Kidney epithelial cell (primary cell): ENCODE measurements around the gene SLC34A1. TPM values are rescaled to one million over a fixed set of nuclear protein-coding genes. Genes with fewer than 3 reads are reported as not detected.

Experiments used
- DNase-seq: peaks from one replicate; pipeline ENCODE4 v3.0.0-alpha.2; 2010; ENCODE audit warnings: low read depth
- H3K27me3 ChIP-seq: 2 replicates; pipeline ENCODE4 v1.6.0; 2011; ENCODE audit warnings: low read length; ENCODE audit not compliant: control insufficient read depth, insufficient read depth
- H3K36me3 ChIP-seq: 2 replicates; pipeline ENCODE4 v1.5.1; 2011; ENCODE audit warnings: low read length; ENCODE audit not compliant: control insufficient read depth, insufficient read depth
- H3K4me3 ChIP-seq: 2 replicates; pipeline ENCODE4 v1.5.1; 2011; ENCODE audit warnings: low read depth, mild to moderate bottlenecking, control low read depth, low read length
- total RNA-seq: library from RNA; depleted of rRNA; stranded (reverse); fragments of >200 nt; gene quantifications from 2 replicates; pipeline ENCODE4 v1.2.3, GENCODE V29; 2015
- TF ChIP-seq, protein P1 (sequence below): IDR thresholded peaks from 2 replicates; pipeline ENCODE4 v1.5.1; 2011; ENCODE audit warnings: mild to moderate bottlenecking, moderate library complexity, low read length, control low read depth, inconsistent platforms; ENCODE audit not compliant: insufficient read depth, poor library complexity, severe bottlenecking

The SLC34A1 gene
- total RNA-seq, 1 donor from 2014 or later: not detected

DNA sequence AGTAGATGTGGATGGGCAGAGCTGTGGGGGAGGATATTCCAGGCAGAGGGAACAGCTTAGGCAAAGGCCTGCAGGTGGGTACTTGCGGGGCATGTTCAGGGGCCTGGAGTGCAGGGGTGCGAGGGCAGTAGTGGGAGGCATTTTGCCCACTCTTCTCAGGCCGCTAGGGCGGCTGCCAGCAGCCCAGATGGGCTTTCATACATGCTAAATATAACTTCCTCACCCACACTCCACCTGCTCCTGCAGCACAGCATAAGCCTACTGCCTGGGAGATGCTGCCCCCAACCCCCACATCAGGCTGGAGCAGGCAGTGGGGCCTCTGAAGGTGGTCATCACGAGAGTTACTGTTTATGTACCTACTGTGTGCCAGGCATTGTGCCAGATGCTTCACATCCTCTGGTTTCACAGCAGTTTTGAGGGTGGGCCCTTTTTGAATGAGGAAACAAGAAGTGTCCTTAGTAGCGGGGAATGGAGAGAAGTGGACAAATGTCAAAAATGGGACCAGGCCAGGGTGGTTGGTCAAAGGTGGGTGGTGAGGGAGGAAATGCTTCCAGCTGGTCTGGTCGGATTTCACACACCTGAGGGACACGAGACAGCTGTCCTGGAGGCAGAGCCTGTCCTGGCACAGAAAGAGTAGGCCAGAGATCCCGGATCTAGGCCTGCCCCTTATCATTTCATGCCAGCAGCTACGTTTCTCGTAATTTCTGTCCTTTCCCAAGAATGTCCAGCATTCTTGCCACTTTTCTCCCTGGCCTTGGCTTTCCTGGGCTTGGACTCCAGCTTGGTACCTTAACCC lies 14.4 kb upstream of the SLC34A1 start:
- no peak for DNase-seq
- TF ChIP-seq, protein P1, sequence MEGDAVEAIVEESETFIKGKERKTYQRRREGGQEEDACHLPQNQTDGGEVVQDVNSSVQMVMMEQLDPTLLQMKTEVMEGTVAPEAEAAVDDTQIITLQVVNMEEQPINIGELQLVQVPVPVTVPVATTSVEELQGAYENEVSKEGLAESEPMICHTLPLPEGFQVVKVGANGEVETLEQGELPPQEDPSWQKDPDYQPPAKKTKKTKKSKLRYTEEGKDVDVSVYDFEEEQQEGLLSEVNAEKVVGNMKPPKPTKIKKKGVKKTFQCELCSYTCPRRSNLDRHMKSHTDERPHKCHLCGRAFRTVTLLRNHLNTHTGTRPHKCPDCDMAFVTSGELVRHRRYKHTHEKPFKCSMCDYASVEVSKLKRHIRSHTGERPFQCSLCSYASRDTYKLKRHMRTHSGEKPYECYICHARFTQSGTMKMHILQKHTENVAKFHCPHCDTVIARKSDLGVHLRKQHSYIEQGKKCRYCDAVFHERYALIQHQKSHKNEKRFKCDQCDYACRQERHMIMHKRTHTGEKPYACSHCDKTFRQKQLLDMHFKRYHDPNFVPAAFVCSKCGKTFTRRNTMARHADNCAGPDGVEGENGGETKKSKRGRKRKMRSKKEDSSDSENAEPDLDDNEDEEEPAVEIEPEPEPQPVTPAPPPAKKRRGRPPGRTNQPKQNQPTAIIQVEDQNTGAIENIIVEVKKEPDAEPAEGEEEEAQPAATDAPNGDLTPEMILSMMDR: no peak
- Histone ChIP-seq H3K4me3 (no peak overlapping the region), H3K36me3 (no peaks in the 10 kb centered on the region), H3K27me3 (no peaks in the 10 kb centered on the region)

- Histone ChIP-seq H3K27me3 (no peaks in the 10 kb centered on the region), H3K36me3 (no peaks in the 10 kb centered on the region), H3K4me3 (peak overlapping the region; percentile 37)
- peak; percentile 65 for DNase-seq
- TF ChIP-seq, protein P1: peak; percentile 77
Measured at GRCh38 chr5:177370488-177371119, 13.6 kb upstream of the SLC34A1 start.

- TF ChIP-seq, protein P1: no peak
- no peaks in the 10 kb centered on the region for H3K36me3 ChIP-seq
- H3K27me3 ChIP-seq: no peaks in the 10 kb centered on the region
- DNase-seq: no peak
- peak overlapping the region; percentile 37 for H3K4me3 ChIP-seq
Measured at GRCh38 chr5:177371120-177372033, 12.9 kb upstream of the SLC34A1 start.

DNA sequence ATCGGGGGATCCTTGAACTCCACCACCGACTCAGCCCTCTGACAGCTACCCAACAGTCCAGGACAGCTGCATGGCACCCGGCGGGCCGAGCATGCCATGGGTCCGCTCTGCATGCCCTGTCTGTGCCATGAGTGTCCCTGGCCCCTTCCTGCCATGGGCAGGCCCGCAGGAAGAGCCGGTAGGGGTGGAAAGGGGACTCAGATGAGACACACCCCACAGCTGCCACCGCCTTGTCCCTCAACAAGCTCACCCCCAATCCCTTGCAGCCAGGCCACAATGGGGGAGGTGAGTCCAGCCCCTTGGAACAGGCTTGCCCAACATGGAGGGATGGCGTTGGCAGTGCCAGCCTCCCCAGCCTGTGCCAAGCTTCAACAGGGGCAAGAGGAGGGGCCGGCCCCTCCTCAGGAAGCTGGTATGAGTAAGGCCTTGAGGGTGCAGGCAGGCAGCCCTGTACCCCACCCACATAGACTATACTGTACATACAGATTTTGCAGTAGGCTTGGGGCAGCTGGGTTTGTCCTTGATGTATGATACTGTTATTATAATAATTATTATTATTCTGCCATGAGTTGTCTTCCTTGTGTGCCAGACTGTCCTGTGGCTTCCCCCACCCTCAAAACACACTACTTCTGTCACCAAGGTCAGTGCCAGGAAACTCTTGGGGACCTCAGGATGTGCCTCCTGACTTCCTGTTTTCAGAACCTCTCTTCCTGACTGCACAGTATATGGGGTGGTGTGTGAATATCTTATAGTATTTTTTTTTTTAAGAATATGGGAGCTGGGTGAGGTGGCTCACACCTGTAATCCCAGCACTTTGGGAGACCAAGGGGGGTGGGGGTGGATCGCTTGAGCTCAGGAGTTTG lies 12.0 kb upstream of the SLC34A1 start:
- Histone ChIP-seq H3K4me3 (no peak overlapping the region), H3K27me3 (no peaks in the 10 kb centered on the region), H3K36me3 (no peaks in the 10 kb centered on the region)
- DNase-seq: no peak
- TF ChIP-seq, protein P1: no peak

DNA sequence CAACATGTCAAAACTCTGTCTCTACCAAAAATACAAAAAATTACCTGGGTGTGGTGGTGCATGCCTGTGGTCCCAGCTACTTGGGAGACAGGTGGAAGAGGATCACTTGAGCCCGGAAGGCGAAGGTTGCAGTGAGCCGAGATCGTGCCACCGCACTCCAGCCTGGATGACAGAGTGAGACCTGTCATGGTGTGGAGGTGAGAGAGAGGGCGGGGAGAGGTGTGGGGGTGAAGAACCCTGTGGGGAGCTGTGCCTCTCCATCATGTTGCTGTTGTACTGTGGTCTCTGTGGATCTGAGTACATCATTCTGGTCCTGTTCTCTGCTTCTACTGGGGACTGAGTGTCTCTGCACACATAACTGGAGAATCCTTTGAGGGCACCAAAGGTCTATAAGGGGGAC lies 11.3 kb upstream of the SLC34A1 start:
- Histone ChIP-seq H3K27me3 (no peaks in the 10 kb centered on the region), H3K4me3 (no peak overlapping the region), H3K36me3 (no peaks in the 10 kb centered on the region)
- no peak for DNase-seq
- TF ChIP-seq, protein P1: no peak
